K562 (cell line): ENCODE data around the gene PRKAA1. TPM values are rescaled to one million over a fixed set of nuclear protein-coding genes. Genes with fewer than 3 reads are reported as not detected.

Experiments
- ARNT ChIP-seq, 2 experiments: fragments of 450-650 bp; IDR thresholded peaks; 2 replicates each; pipeline ENCODE4 v1.6.1; 2016; ENCODE audit warnings: mild to moderate bottlenecking in 1 of 2
- CBX3 ChIP-seq, 2 experiments: IDR thresholded peaks; 1 replicate in 1 of 2; 2 replicates in 1 of 2; pipeline ENCODE4 v1.6.1; 2012; ENCODE audit warnings: inconsistent platforms in 2 of 2, low read length in 2 of 2, borderline replicate concordance in 1 of 2, control low read depth in 1 of 2
- ERF ChIP-seq: fragments of 450-650 bp; formaldehyde crosslinking; IDR thresholded peaks from 2 replicates; pipeline ENCODE4 v1.4.0; 2020; ENCODE audit warnings: mild to moderate bottlenecking, mixed read lengths
- HDGF ChIP-seq: fragments of 450-650 bp; IDR thresholded peaks from 2 replicates; pipeline ENCODE4 v1.6.1; 2016
- HIVEP1 ChIP-seq: fragments of 250-450 bp; sonication (Bioruptor Pico); IDR thresholded peaks from 2 replicates; pipeline ENCODE4 v1.4.0; 2020; ENCODE audit warnings: mild to moderate bottlenecking
- HNRNPUL1 ChIP-seq: fragments of 200-400 bp; formaldehyde crosslinking; IDR thresholded peaks from 2 replicates; pipeline ENCODE4 v1.6.1; 2017; ENCODE audit warnings: low read length
- JUND ChIP-seq, 2 experiments: IDR thresholded peaks; 2 replicates in 1 of 2; 3 replicates in 1 of 2; pipeline ENCODE4 v1.6.1; 2011; ENCODE audit warnings: borderline replicate concordance in 2 of 2, low read depth in 2 of 2, low read length in 2 of 2, improper control_type of control experiment in 1 of 2, missing biosample characterization in 1 of 2, missing genetic modification characterization in 1 of 2, missing genetic modification reagents in 1 of 2
- KLF1 ChIP-seq: fragments of 450-650 bp; IDR thresholded peaks from 2 replicates; pipeline ENCODE4 v1.6.1; 2016; ENCODE audit warnings: missing genetic modification characterization, missing compliant biosample characterization
- MAZ ChIP-seq, 2 experiments: fragments of 450-650 bp in 1 of 2; sonication (generic) in 1 of 2; formaldehyde crosslinking; IDR thresholded peaks in 1 of 2; conservative IDR thresholded peaks in 1 of 2; 2 replicates each; pipeline versions ENCODE4 v1.4.0 to v1.5.0; 2020; ENCODE audit warnings: mild to moderate bottlenecking in 1 of 2, missing genetic modification reagents in 1 of 2
- SLC30A9 ChIP-seq: fragments of 250-450 bp; sonication (Bioruptor Pico); IDR thresholded peaks from 2 replicates; pipeline ENCODE4 v1.8.0; 2022; ENCODE audit warnings: mild to moderate bottlenecking, moderate library complexity
- SRSF1 ChIP-seq: fragments of 200-400 bp; formaldehyde crosslinking; IDR thresholded peaks from 2 replicates; pipeline ENCODE4 v1.6.1; 2017; ENCODE audit warnings: mild to moderate bottlenecking, low read depth, low read length, moderate library complexity
- ZNF445 ChIP-seq: fragments of 250-450 bp; sonication (Bioruptor Pico); IDR thresholded peaks from 2 replicates; pipeline ENCODE4 v1.4.0; 2020; ENCODE audit warnings: low read depth, mild to moderate bottlenecking, moderate library complexity
- ZNF583 ChIP-seq: fragments of 250-450 bp; sonication (Bioruptor Pico); IDR thresholded peaks from 2 replicates; pipeline ENCODE4 v1.4.0; 2020
- ZNF717 ChIP-seq: fragments of 250-450 bp; sonication (Bioruptor Pico); IDR thresholded peaks from 2 replicates; pipeline ENCODE4 v1.5.0; 2021
- ZNF77 ChIP-seq: fragments of 250-450 bp; sonication (Bioruptor Pico); IDR thresholded peaks from 2 replicates; pipeline ENCODE4 v1.5.0; 2020
- ZSCAN29 ChIP-seq: fragments of 450-650 bp; IDR thresholded peaks from 2 replicates; pipeline ENCODE4 v1.6.1; 2017
- polyA plus RNA-seq, 8 experiments: library from polyadenylated mRNA; depleted of rRNA in 4 of 8; stranded (reverse) in 5 of 8; unstranded in 3 of 8; fragments of >200 nt; fragmentation: Nextera tagmentation in 2 of 8; fragmentation: Illumina TruSeq in 1 of 8; extraction: Ambion mirVana in 2 of 8; extraction: Trizol in 1 of 8; gene quantifications; 2 replicates each; pipeline versions ENCODE4 v1.2.1 to v1.2.3, GENCODE V29; 2011 to 2014; ENCODE audit warnings: inconsistent platforms in 1 of 8, missing spikeins in 1 of 8
- total RNA-seq, 7 experiments: library from RNA; depleted of rRNA in 6 of 7; stranded (reverse); fragments of >200 nt in 6 of 7; fragmentation: Illumina TruSeq in 2 of 7; extraction: Trizol in 2 of 7; gene quantifications; 2 replicates each; pipeline versions ENCODE4 v1.2.1 to v1.2.3, GENCODE V29; 2011 to 2021; ENCODE audit warnings: low replicate concordance in 1 of 7
- TF ChIP-seq, protein P1 (sequence below): fragments of 250-450 bp; sonication (Bioruptor Pico); IDR thresholded peaks from 2 replicates; pipeline ENCODE4 v1.4.0; 2020; ENCODE audit warnings: mild to moderate bottlenecking, moderate library complexity
- TF ChIP-seq, protein P2 (sequence below): sonication (generic); formaldehyde crosslinking; IDR thresholded peaks from 2 replicates; pipeline ENCODE4 v1.8.1; 2022; ENCODE audit warnings: missing genetic modification reagents
- TF ChIP-seq, protein P3 (sequence below): fragments of 450-650 bp; IDR thresholded peaks from 2 replicates; pipeline ENCODE4 v1.6.1; 2016; ENCODE audit warnings: missing biosample characterization, missing genetic modification characterization
- TF ChIP-seq, protein P4 (sequence below): fragments of 450-650 bp; conservative IDR thresholded peaks from 2 replicates; pipeline ENCODE4 v1.6.1; 2016; ENCODE audit warnings: missing genetic modification characterization, low read depth, mild to moderate bottlenecking, control low read depth, missing compliant biosample characterization

PRKAA1 gene
- total and polyA plus RNA-seq, 9 of the 15 experiments (the other 6 are each of a cell fraction or from before 2014, with no cell fraction given), result 24.5 to 84.0 (median 51.4) TPM

DNA sequence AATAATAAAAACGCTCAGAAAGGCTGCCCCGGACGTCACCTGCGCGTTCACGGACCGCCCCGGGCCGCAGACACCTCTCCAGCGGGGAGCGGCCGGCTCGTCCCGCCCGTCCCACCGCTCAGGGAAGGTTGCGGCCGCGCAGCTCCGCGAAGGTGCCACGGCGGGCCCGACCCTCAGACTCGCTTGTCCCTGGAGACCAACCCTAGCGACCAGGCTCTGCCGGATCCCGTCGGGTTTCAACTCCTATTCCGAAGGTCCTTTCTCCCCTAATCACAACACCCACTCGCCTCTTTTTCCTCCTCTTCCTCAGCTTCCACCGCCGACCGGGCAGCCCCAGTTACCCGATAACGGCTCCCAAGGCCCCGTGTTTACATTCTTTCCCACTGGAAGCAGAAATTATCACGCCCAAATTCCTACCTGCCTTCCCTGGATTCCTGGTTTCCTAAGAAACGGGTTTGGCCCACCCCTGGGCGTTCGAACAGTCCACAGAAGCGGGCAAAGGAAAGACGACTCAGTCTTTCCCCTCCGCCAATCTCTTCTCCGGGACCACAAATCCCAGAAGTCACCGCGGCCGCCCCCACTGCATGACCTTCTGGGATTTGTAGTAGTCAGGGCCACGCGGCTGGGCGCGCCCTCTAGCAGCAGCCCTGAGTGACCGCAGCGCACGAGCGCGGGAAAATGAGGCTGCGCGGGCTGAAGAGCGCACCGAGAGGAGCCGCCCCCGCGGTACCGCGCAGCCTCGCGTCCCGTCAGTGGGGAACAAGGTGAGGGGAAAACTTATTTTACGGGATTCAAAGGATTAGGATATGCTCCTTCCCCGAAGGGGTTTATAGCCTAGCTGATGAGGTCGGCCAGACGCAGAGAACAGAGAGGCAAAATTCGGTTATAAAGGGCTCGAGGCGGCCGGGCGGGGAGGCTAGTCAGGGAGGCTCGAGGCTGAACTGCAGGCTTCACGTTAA lies 42.5 kb downstream of the PRKAA1 start, which contains the start of gene TTC33 (continued):
- TF ChIP-seq ZNF445 (CRISPR knock-in tag) (no peak), MAZ (CRISPR knock-in tag; conservative IDR thresholded peaks at IDR 0.05 in 1 of 2, IDR thresholded peaks at IDR 0.05 in 1 of 2) (peak; percentile 89 to 96), JUND (IDR thresholded peaks at IDR 0.05; ENCODE audit: borderline replicate concordance, low read depth, low read length) (peak; percentile 79), JUND (tag; IDR thresholded peaks at IDR 0.05; ENCODE audit: borderline replicate concordance, low read depth, low read length) (peak; percentile 65; the same call in 2 of the 3 replicates), HDGF (peak; percentile 23; the same call in 1 of the 2 replicates), SLC30A9 (CRISPR knock-in tag) (no peak), SRSF1 (no peak), ZNF583 (CRISPR knock-in tag) (peak; percentile 64; the same call in 1 of the 2 replicates), KLF1 (tag) (peak; percentile 60; the same call in 1 of the 2 replicates), ZNF77 (CRISPR knock-in tag) (no peak), ERF (no peak), HIVEP1 (CRISPR knock-in tag) (no peak), ZSCAN29 (peak; percentile 74), ZNF717 (CRISPR knock-in tag) (no peak), CBX3 (IDR thresholded peaks at IDR 0.05; ENCODE audit: borderline replicate concordance in 1 of 2, low read length in 2 of 2) (peak in 1 of 2 experiments; percentile 79; a peak in 2 of 3 replicates), HNRNPUL1 (no peak), ARNT (IDR thresholded peaks at IDR 0.05) (0 out of 4 replicates have a peak, but pooled peaks of 1 of the 2 experiments have one; percentile 26)
- TF ChIP-seq, protein P1, sequence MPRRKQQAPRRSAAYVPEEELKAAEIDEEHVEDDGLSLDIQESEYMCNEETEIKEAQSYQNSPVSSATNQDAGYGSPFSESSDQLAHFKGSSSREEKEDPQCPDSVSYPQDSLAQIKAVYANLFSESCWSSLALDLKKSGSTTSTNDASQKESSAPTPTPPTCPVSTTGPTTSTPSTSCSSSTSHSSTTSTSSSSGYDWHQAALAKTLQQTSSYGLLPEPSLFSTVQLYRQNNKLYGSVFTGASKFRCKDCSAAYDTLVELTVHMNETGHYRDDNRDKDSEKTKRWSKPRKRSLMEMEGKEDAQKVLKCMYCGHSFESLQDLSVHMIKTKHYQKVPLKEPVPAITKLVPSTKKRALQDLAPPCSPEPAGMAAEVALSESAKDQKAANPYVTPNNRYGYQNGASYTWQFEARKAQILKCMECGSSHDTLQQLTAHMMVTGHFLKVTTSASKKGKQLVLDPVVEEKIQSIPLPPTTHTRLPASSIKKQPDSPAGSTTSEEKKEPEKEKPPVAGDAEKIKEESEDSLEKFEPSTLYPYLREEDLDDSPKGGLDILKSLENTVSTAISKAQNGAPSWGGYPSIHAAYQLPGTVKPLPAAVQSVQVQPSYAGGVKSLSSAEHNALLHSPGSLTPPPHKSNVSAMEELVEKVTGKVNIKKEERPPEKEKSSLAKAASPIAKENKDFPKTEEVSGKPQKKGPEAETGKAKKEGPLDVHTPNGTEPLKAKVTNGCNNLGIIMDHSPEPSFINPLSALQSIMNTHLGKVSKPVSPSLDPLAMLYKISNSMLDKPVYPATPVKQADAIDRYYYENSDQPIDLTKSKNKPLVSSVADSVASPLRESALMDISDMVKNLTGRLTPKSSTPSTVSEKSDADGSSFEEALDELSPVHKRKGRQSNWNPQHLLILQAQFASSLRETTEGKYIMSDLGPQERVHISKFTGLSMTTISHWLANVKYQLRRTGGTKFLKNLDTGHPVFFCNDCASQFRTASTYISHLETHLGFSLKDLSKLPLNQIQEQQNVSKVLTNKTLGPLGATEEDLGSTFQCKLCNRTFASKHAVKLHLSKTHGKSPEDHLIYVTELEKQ (CRISPR knock-in tag), result no peak
- TF ChIP-seq, protein P2, sequence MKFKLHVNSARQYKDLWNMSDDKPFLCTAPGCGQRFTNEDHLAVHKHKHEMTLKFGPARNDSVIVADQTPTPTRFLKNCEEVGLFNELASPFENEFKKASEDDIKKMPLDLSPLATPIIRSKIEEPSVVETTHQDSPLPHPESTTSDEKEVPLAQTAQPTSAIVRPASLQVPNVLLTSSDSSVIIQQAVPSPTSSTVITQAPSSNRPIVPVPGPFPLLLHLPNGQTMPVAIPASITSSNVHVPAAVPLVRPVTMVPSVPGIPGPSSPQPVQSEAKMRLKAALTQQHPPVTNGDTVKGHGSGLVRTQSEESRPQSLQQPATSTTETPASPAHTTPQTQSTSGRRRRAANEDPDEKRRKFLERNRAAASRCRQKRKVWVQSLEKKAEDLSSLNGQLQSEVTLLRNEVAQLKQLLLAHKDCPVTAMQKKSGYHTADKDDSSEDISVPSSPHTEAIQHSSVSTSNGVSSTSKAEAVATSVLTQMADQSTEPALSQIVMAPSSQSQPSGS (CRISPR knock-in tag), result no peak
- TF ChIP-seq, protein P3, sequence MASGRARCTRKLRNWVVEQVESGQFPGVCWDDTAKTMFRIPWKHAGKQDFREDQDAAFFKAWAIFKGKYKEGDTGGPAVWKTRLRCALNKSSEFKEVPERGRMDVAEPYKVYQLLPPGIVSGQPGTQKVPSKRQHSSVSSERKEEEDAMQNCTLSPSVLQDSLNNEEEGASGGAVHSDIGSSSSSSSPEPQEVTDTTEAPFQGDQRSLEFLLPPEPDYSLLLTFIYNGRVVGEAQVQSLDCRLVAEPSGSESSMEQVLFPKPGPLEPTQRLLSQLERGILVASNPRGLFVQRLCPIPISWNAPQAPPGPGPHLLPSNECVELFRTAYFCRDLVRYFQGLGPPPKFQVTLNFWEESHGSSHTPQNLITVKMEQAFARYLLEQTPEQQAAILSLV (tag), result no peak; the same call in 1 of the 2 replicates
- TF ChIP-seq, protein P4, sequence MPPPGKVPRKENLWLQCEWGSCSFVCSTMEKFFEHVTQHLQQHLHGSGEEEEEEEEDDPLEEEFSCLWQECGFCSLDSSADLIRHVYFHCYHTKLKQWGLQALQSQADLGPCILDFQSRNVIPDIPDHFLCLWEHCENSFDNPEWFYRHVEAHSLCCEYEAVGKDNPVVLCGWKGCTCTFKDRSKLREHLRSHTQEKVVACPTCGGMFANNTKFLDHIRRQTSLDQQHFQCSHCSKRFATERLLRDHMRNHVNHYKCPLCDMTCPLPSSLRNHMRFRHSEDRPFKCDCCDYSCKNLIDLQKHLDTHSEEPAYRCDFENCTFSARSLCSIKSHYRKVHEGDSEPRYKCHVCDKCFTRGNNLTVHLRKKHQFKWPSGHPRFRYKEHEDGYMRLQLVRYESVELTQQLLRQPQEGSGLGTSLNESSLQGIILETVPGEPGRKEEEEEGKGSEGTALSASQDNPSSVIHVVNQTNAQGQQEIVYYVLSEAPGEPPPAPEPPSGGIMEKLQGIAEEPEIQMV (tag), result no peak
